Urinary bladder (tissue), 2 donors: ENCODE measurements around the gene DOP1B. TPM values are rescaled to one million over a fixed set of nuclear protein-coding genes. Genes with fewer than 3 reads are reported as not detected.

Source experiments
- polyA plus RNA-seq: library from polyadenylated mRNA; stranded (reverse); fragments of 200-250 nt; gene quantifications from one replicate; pipeline ENCODE4 v1.2.3, GENCODE V29; 2013
- total RNA-seq: library from RNA; depleted of rRNA; stranded (reverse); fragments of >200 nt; gene quantifications from one replicate; pipeline ENCODE4 v1.2.3, GENCODE V29; 2014
- donor health status: healthy.

Gene DOP1B
- total and polyA plus RNA-seq, 2 donors: 5.4 to 8.8 TPM

Other genes with a start within 250 kb of the DOP1B start
- 33.9 TPM for gene SETD4, start 96.3 kb upstream of the DOP1B start, total RNA-seq
- 13.5 TPM for gene SETD4, start 96.3 kb upstream of the DOP1B start, polyA plus RNA-seq
- gene CBR1, start 86.8 kb upstream of the DOP1B start, total RNA-seq: 36.9 TPM
- 132 TPM for gene CBR1, start 86.8 kb upstream of the DOP1B start, polyA plus RNA-seq
- gene CBR3, start 21.7 kb upstream of the DOP1B start, total RNA-seq: 6.8 TPM
- 22.7 TPM for gene CBR3, start 21.7 kb upstream of the DOP1B start, polyA plus RNA-seq
- gene MORC3, start 163.4 kb downstream of the DOP1B start, total RNA-seq: 130 TPM
- gene MORC3, start 163.4 kb downstream of the DOP1B start, polyA plus RNA-seq: 21.4 TPM
- 2.5 TPM for gene CHAF1B, start 228.6 kb downstream of the DOP1B start, total RNA-seq
- 1.3 TPM for gene CHAF1B, start 228.6 kb downstream of the DOP1B start, polyA plus RNA-seq